ES-I3 (cell line): Measurements from ENCODE around the gene SGTA.

Experiments used
- H3K36me3 ChIP-seq: 2 replicates; pipeline ENCODE4 v1.6.1; 2013; ENCODE audit warnings: mild to moderate bottlenecking, low read length, control low read depth, moderate library complexity; ENCODE audit not compliant: insufficient read depth
- H3K4me1 ChIP-seq: 2 replicates; pipeline ENCODE4 v1.6.1; 2013; ENCODE audit warnings: mild to moderate bottlenecking, control low read depth, low read length; ENCODE audit not compliant: insufficient read depth
- H3K9ac ChIP-seq: 2 replicates; pipeline ENCODE4 v1.6.1; 2013; ENCODE audit warnings: low read depth, mild to moderate bottlenecking, low read length, moderate library complexity
- H3K9me3 ChIP-seq: 2 replicates; pipeline ENCODE4 v1.6.1; 2013; ENCODE audit warnings: mild to moderate bottlenecking, low read length, moderate library complexity; ENCODE audit not compliant: control insufficient read depth, insufficient read depth

Gene SGTA

GRCh38 chr19:2805261-2805900 lies 22.3 kb upstream of the SGTA start:
- Histone ChIP-seq H3K36me3 (peaks cover 6% of the 10 kb centered on the region), H3K4me1 (no peaks in the 10 kb centered on the region), H3K9me3 (no peaks in the 10 kb centered on the region), H3K9ac (no peak overlapping the region)

GRCh38 chr19:2804156-2805004 lies 21.3 kb upstream of the SGTA start:
- H3K4me1 ChIP-seq = no peaks in the 10 kb centered on the region
- no peaks in the 10 kb centered on the region for H3K9me3 ChIP-seq
- no peak overlapping the region for H3K9ac ChIP-seq
- H3K36me3 ChIP-seq = peaks cover 6% of the 10 kb centered on the region

GRCh38 chr19:2803486-2804155 lies 20.5 kb upstream of the SGTA start:
- Histone ChIP-seq H3K9me3 (no peaks in the 10 kb centered on the region), H3K36me3 (peaks cover 3% of the 10 kb centered on the region), H3K9ac (no peak overlapping the region), H3K4me1 (no peaks in the 10 kb centered on the region)

- no peaks in the 10 kb centered on the region for H3K9me3 ChIP-seq
- no peaks in the 10 kb centered on the region for H3K4me1 ChIP-seq
- peaks cover 5% of the 10 kb centered on the region for H3K36me3 ChIP-seq
- H3K9ac ChIP-seq = no peak overlapping the region
These were observed 19.8 kb upstream of the SGTA start for GRCh38 chr19:2802826-2803225.

- Histone ChIP-seq H3K4me1 (no peaks in the 10 kb centered on the region), H3K9me3 (no peaks in the 10 kb centered on the region), H3K9ac (no peak overlapping the region), H3K36me3 (peaks cover 14% of the 10 kb centered on the region)
These were observed 17.4 kb upstream of the SGTA start for GRCh38 chr19:2800506-2800905.

GRCh38 chr19:2799273-2800020 lies 16.4 kb upstream of the SGTA start:
- H3K9ac ChIP-seq = no peak overlapping the region
- peaks cover 19% of the 10 kb centered on the region for H3K36me3 ChIP-seq
- no peaks in the 10 kb centered on the region for H3K9me3 ChIP-seq
- no peaks in the 10 kb centered on the region for H3K4me1 ChIP-seq

- Histone ChIP-seq H3K9ac (no peak overlapping the region), H3K9me3 (no peaks in the 10 kb centered on the region), H3K4me1 (no peaks in the 10 kb centered on the region), H3K36me3 (peaks cover 19% of the 10 kb centered on the region)
These were observed 15.7 kb upstream of the SGTA start for GRCh38 chr19:2798733-2799132.

GRCh38 chr19:2798158-2798685 lies 15.1 kb upstream of the SGTA start:
- Histone ChIP-seq H3K9ac (no peak overlapping the region), H3K9me3 (no peaks in the 10 kb centered on the region), H3K4me1 (no peaks in the 10 kb centered on the region), H3K36me3 (peaks cover 19% of the 10 kb centered on the region)

GRCh38 chr19:2797280-2797679 lies 14.2 kb upstream of the SGTA start:
- Histone ChIP-seq H3K4me1 (no peaks in the 10 kb centered on the region), H3K9ac (no peak overlapping the region), H3K9me3 (no peaks in the 10 kb centered on the region), H3K36me3 (peaks cover 19% of the 10 kb centered on the region)

GRCh38 chr19:2796659-2797266 lies 13.7 kb upstream of the SGTA start:
- Histone ChIP-seq H3K4me1 (no peaks in the 10 kb centered on the region), H3K9ac (no peak overlapping the region), H3K36me3 (peaks cover 18% of the 10 kb centered on the region), H3K9me3 (no peaks in the 10 kb centered on the region)

GRCh38 chr19:2795827-2796658 lies 13.0 kb upstream of the SGTA start:
- Histone ChIP-seq H3K4me1 (no peaks in the 10 kb centered on the region), H3K9ac (no peak overlapping the region), H3K36me3 (peaks cover 16% of the 10 kb centered on the region), H3K9me3 (no peaks in the 10 kb centered on the region)

- Histone ChIP-seq H3K36me3 (peaks cover 15% of the 10 kb centered on the region), H3K9me3 (no peaks in the 10 kb centered on the region), H3K4me1 (no peaks in the 10 kb centered on the region), H3K9ac (no peak overlapping the region)
These were observed 10.5 kb upstream of the SGTA start for GRCh38 chr19:2793577-2793976.

GRCh38 chr19:2793126-2793525 lies 10.1 kb upstream of the SGTA start:
- peaks cover 15% of the 10 kb centered on the region for H3K36me3 ChIP-seq
- no peaks in the 10 kb centered on the region for H3K9me3 ChIP-seq
- H3K4me1 ChIP-seq = no peaks in the 10 kb centered on the region

More at GRCh38 chr19:2793126-2793525, 10.1 kb upstream of the SGTA start:
- H3K9ac ChIP-seq = no peak overlapping the region
